GM21447 (cell line): ENCODE data around the gene DBX1.
"Not testable (repeated sequence)": the region's sequence is repeated elsewhere in the genome, so short reads cannot be mapped to it uniquely, and the experiment has no call there.

ENCODE experiments used
- ATAC-seq: cut with Tn5 transposase; IDR thresholded peaks from one replicate; pipeline ENCODE4 v1.9.1; 2021; ENCODE audit not compliant: unreplicated experiment

DBX1 gene, protein sequence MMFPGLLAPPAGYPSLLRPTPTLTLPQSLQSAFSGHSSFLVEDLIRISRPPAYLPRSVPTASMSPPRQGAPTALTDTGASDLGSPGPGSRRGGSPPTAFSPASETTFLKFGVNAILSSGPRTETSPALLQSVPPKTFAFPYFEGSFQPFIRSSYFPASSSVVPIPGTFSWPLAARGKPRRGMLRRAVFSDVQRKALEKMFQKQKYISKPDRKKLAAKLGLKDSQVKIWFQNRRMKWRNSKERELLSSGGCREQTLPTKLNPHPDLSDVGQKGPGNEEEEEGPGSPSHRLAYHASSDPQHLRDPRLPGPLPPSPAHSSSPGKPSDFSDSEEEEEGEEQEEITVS

DNA sequence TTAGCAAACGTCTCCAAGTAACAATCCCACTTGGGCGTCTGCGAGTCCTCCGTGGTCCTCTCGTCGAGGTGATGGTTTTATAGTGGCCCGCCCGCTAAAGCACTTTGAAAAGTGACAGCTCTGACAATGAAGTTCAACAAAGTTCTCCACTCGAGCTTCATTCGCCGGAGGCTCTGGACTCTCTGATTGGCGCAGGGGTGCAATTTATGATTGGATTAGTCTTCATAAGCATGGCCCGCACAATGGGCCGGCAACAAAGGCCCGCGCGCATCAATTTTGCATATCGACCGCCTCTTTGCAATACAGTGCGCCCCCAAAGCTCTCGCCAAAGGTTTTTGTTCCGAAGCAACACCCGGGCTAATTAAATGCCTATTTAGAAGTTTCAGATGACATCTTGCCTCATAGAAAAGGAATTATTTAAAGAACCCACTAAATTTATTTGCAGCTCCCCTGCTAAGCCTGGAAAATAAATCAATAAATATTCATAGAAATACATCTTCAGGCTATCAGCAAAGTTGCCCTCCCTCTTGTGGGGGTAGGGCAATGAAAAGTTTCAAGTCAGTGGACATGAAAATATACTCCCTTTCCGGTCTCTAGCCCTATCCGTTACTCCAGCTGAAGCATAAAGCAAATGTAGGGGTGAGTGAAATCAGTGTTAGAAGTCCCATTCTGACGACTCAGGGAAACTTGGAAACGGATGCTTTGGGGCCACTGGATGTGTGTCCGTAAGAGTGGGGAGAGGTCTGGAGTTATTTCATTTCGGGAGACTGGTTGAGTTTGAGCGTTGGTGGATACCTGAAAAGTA lies at the start of gene DBX1:
DBX1 (minus strand) TSS at position 51 of the 805 bp plus-strand sequence. CDS start 151 bp downstream, outside the sequence.
- no peak for ATAC-seq

- no peak for ATAC-seq
Measured at GRCh38 chr11:20208622-20209111, 48.4 kb upstream of the DBX1 start.

DNA sequence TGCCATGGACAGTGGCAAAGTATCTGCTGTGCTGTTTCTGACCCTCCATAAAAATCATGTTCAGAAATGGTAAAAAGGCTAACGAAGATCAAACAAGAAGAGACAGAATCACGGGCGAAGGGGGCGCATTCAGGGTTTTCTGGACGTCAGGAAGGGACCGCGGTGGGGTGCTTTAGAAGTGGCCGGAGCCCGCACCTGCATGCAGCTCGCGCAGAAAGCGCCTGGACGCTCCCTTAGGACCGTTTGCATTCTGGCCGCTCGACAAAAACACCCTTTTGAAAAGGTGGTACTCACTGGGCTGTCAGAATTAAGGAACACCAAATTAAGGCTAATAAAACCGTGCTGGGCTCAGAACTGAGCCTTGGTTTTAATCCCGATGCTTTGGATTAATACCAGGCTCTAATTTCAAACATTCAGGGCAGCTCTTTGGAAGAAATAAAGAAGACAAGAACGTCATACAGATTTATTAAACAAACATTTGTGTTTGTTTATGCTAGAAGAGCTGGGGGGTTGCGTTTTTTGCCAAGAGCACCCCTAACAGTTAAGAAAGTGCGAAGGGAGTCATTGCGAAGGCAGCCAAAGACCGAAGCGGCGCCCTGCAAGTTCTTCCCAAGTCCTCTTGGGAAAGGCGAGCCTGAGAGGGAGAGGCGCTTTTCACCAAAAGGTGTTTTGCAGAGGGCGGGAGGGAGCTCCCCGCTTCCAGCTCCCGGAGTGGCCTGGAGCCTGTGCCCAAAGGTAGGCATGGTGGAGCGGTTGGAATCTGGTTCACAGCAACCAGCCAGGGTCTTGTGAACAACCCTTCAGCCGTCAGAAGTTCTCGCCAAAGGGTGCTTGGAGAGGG lies 47.7 kb upstream of the DBX1 start:
- ATAC-seq, result no peak

DNA sequence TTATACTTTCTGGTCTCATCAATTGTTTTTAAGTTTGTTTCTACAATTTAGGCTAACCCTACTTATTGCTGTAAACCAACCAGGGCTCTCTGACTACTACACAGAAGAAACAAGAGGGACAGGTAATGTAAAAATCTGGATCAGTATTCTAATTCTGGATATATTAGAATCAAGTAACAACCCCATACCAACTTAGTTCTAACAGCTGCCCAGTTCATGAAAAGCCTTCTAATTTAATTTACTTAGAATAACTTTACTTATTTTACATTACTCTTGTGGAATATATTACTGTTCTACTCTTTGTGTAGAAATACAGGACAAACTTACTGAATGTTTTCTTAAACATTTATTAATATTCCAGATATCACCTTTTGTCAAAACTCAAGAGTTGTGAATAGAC lies 45.5 kb upstream of the DBX1 start:
- ATAC-seq, result no peak

DNA sequence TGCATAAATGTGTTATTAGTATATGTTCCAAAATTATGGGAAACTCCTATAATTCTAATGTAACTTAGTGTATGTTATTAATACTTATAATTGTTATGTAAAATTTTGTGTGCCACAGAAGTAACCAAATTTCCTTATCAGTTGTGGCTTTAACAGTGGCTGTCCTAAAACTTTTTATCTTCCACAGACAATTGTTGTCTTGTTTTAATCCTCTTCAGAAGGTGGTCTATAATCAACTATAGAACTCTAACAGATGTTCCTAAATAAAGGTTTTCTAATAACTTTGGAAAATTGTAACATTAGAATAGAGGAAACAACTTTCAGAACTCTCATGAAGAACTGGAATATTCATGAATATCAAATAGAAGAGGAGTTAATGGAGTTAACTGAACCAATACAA lies 44.4 kb upstream of the DBX1 start:
- ATAC-seq, result no peak

DNA sequence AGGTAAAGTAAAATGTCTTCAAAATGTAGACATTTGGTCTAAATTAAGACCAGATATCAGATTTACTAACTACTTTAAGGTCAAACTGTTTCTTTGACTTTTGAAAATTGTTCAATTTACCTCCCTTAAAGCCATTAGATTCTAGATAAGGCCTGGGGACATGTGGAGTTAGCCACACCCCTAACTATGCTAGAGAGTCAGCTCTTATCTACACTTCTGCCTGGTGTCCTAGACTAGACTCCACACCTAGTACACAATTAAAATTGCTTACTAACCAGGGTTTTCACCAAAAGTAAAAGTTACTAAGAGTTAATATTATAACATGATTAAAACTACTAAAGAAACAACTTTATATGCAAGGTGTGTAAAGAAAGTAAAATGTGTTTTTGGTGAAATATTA lies 43.6 kb upstream of the DBX1 start:
- no peak for ATAC-seq

- ATAC-seq, result no peak
Measured at GRCh38 chr11:20201231-20201630, 41.0 kb upstream of the DBX1 start.

- not testable (repeated sequence) for ATAC-seq
Measured at GRCh38 chr11:20200331-20200955, 40.2 kb upstream of the DBX1 start.

GRCh38 chr11:20197881-20198280 lies 37.6 kb upstream of the DBX1 start:
- ATAC-seq, result no peak

DNA sequence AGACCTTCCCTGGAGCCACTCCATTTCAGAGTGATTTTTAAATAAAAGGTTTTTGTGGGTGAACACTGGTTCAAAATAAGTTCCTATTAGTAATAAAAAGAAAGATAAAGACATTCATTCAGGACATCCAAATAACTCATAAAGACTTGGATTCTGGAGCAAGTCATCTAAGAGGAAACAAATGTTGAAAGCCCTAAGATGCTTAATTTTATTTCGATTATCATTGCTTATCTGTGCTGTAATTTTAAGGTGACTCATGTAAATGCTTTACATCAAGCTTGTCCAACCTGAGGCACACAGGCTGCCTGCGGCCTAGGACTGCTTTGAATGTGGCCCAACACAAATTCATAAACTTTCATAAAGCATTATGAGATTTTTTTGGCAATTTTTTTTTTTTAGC lies 34.2 kb upstream of the DBX1 start:
- ATAC-seq, result no peak

- no peak for ATAC-seq
Measured at GRCh38 chr11:20193307-20193706, 33.0 kb upstream of the DBX1 start.

GRCh38 chr11:20192641-20193040 lies 32.4 kb upstream of the DBX1 start:
- no peak for ATAC-seq

- ATAC-seq, result no peak
Measured at GRCh38 chr11:20192151-20192550, 31.9 kb upstream of the DBX1 start.

DNA sequence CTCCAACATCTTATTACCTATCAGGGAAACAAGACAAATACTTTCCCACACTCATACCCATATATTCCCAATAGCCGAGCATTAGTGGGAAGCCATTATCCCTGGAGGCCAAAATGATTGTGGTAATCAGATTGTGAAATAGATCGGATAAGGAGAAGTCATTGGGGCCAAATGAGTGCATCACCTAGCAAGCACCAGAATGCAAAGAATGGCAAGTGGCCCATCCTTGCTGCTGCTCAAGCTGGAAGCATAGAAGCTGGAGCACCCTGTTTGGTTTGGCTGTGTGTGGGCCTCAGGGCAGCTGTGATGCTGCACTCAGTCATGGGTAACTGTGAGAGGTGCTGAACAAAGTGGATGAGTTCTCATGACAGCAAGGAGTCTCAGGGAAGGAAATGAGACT lies 18.7 kb upstream of the DBX1 start:
- no peak for ATAC-seq

- no peak for ATAC-seq
Measured at GRCh38 chr11:20177136-20177535, 16.9 kb upstream of the DBX1 start.

- ATAC-seq, result no peak
Measured at GRCh38 chr11:20172721-20173447, 12.6 kb upstream of the DBX1 start.

DNA sequence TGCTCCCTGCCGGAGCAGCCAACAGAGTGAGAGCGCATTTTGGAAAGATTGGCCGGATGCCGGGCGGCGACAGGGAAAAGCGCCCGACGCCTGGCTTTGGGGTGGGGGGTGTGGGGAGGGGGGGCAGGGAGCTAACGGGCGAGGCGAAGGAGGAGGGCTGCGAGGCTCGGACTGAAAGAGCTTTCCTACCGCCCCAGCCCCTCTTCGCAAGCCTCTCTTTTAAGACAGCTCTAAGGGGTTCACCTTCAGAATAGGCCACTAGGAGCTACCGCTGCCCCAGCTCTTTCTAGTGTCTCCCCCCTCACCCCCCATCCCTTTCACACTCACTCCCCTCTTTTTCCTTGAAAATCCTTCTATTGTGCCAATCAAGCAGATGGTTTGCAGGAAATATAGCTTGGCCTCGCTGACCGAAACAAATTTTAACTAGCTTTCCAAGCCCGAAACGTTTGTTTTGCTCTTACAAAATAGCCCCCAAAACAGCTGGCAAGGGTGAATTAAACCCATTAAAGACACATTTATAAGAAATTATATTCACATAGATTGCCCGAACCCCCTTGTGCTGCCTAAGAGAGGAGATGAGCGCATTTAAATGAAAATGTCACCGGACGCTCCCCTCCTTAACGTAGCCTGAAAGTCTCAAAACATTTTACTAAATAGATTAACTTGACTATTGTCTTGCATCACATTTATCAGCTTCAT lies 3.7 kb upstream of the DBX1 start:
- ATAC-seq, result no peak

DNA sequence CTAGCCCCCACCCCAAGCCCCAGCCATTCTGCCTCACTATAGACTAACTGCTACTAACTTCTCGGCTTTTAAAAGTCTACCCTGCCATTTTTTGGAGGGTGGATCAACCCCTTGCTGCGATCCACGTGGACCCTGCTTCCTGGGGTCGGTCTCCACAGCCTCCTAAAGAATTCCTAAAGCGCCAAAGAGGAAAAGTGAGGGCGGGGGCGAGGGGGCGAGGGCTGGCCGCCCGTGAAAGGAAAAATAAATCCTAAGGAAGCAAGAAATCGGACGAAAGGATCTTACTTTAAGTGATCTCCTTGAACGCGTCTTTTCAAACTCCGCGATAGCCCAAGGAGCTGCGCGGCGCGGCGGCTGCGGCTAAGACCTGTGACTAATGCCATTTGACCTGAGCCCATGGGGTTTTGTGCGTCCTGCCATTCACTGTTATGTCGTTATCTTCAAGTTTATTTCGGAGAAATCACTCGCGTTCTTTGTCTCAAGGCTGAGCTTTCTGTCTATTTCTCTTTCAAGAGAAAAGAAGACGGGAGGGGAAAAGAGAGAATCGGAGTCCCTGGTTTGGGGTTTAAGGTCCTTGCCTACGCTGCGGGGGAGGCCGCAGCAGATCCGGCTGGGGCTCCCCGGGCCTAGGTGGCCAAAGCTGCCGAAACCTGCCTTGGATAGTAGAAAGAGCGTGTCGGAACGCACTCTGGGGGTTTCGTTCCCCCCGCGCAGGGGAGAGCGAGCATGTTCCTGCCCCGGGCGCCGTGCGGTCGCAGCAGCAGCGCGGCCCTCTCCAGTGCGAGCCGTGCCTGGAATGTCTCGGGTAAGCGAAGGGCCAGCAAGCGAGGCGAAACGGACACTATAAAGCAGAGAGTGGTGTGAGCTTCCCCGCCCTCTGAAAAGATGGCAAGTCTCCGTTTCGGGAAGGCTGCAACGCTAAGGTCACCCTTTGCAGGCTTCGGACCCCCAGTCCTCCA lies 2.8 kb upstream of the DBX1 start:
- ATAC-seq, result no peak
